Measurements from ENCODE around the gene UGT2B10.
"Not testable (repeated sequence)": the region's sequence is repeated elsewhere in the genome, so short reads cannot be mapped to it uniquely, and the experiment has no call there.

UGT2B10 gene

DNA sequence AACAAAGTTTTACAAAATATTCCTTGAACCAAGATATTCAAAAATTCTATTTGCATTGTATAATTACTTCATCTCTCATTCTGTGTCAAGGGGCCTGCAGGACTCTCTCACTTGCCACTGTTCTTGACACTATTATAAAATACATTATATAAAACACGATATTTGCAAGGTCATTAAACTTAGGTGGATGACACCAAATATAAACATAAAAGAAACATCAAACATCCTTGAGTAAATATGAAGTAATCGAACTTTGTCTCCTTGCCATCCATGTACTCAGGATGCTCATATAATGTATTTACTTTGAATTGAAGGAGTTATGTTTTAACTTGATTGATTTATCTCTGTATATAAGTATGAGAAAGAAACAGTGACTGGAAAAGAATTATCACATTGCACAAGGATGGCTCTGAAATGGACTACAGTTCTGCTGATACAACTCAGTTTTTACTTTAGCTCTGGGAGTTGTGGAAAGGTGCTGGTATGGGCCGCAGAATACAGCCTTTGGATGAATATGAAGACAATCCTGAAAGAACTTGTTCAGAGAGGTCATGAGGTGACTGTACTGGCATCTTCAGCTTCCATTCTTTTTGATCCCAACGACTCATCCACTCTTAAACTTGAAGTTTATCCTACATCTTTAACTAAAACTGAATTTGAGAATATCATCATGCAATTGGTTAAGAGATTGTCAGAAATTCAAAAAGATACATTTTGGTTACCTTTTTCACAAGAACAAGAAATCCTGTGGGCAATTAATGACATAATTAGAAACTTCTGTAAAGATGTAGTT, at the start of gene UGT2B10:
Gene UGT2B10 (plus strand): TSS at position 378 of the 793 bp plus-strand sequence. CDS start 26 bp downstream, at position 404.
- DNase-seq, result not testable (repeated sequence)

DNA sequence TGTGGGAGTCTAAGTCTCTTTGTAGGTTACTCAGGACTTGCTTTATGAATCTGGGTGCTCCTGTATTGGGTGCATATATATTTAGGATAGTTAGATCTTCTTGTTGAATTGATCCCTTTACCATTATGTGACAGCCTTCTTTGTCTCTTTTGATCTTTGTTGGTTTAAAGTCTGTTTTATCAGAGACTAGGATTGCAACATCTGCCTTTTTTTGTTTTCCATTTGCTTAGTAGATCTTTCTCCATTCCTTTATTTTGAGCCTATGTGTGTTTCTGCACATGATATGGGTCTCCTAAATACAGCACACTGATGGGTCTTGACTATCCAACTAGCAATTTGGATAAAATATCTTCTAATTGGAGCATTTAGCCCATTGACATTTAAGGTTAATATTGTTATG, 44.0 kb upstream of the UGT2B10 start:
- DNase-seq, result not testable (repeated sequence)

DNA sequence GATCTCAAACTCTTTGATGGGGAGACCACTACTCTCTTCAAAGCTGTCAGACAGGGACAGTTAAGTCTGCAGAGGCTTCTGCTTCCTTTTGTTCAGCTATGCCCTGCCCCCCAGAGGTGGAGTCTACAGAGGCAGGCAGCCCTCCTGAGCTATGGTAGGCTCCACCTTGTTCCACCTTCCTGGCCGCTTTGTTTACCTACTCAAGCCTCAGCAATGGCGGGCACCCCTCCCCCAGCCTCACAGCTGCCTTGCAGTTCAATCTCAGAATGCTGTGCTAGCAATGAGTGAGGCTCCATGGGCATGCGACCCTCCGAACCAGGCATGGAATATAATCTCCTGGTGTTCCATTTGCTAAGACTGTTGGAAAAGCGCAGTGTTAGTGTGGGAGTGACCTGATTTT, 42.1 kb upstream of the UGT2B10 start:
- no peak for DNase-seq

GRCh38 chr4:68780232-68780631, 35.6 kb upstream of the UGT2B10 start:
- DNase-seq, result no peak

GRCh38 chr4:68797048-68797447, 18.7 kb upstream of the UGT2B10 start:
- DNase-seq, result no peak

GRCh38 chr4:68797618-68798017, 18.2 kb upstream of the UGT2B10 start:
- DNase-seq, result no peak

DNA sequence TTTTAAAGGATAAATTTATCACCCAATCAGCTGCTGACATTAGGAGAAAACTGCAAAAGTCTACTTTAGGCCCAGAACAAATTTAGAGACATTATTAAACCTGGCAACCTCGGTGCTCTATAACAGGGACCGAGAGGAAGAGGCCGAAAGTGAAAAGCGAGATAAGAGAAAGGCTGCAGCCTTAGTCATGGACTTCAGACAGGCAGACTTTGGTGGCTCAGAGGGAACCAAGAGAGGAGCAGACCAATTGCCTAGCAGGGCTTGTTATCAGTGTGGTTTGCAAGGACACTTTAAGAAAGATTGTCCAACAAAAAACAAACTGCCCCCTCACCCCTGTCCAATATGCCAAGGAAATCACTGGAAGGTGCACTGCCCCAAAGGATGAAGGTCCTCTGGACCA, 12.8 kb upstream of the UGT2B10 start:
- DNase-seq, result no peak

- DNase-seq, result no peak
These were observed 7.7 kb upstream of the UGT2B10 start for GRCh38 chr4:68808060-68808459.

DNA sequence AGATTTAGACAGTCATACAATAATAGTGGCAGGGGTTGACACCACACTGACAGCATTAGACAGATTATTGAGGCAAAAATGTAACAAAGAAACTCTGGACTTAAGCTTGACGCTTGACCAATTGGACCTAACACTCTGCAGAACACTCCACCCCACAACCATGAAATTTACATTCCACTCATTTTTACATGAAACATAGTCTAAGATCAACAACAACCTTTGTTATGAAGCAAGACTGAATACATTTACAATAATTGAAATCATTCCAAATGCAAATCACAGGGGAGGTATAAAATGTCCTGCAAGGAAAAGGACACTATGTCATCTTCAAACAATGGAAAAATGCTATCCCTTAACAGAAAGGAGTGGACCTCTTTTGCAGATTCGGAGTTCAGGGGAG, 4.9 kb upstream of the UGT2B10 start:
- no peak for DNase-seq

DNA sequence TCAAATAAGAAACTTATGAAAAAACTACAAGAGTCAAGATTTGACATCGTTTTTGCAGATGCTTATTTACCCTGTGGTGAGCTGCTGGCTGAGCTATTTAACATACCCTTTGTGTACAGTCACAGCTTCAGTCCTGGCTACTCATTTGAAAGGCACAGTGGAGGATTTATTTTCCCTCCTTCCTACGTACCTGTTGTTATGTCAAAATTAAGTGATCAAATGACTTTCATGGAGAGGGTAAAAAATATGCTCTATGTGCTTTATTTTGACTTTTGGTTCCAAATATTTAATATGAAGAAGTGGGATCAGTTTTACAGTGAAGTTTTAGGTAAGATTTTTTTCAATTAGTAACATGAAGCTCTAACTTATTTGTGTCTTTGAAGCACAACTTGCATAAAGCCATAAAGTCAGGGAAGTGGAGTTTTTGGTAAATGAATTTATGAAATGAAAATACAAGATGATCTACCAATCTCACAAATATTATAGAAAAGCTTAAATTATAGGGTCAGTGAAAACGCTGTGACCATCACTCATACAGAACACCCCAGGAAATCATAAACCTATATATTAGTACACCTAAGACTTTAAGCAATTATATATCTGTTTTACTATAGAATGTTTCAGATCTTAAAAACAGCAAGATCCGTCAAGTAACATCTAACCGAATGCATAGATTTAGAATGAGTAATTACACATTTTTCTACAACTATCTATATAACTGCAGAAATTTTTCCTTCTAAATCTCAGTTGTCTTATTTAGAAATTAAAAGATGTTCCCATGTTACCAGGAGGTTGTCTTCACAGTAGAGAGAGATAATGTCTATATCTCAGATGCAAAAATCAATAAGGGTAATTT, 844 bp downstream of the UGT2B10 start:
- not testable (repeated sequence) for DNase-seq

- DNase-seq, result no peak
These were observed 1.6 kb downstream of the UGT2B10 start for GRCh38 chr4:68817386-68817785.

DNA sequence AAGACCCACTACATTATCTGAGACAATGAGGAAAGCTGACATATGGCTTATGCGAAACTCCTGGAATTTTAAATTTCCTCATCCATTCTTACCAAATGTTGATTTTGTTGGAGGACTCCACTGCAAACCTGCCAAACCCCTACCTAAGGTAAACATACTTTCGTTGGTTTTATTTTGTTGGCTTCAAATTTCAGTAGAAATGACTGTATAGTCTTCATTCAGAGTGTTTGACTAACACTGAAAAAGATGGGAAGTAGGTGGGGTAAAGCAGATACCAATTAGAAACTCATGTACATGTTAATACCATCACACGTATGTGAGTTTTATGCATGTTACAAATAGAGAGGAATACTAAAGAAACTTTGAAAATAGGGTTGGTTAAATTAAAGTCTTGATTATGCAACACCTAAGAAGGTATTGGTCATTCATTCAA, 2.3 kb downstream of the UGT2B10 start:
- not testable (repeated sequence) for DNase-seq

DNA sequence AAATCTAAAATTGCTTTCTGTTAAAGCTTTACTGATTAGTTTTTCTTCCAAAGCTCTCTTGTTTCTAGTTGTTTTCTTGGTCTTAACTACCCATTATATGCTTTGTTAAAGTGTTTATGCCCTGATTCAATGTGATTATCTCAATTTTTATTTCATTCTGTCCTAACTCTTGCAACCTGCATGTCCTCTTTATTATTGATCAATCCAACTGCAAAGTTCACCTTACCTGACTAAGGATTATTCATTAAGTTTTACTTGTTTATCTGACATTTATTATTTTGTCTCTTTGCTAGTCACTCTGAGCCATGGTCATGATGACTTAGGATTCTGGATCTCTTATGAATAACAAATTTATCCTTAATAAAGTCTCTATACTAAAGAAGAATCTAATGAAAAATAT, 15.8 kb downstream of the UGT2B10 start:
- DNase-seq, result no peak

DNA sequence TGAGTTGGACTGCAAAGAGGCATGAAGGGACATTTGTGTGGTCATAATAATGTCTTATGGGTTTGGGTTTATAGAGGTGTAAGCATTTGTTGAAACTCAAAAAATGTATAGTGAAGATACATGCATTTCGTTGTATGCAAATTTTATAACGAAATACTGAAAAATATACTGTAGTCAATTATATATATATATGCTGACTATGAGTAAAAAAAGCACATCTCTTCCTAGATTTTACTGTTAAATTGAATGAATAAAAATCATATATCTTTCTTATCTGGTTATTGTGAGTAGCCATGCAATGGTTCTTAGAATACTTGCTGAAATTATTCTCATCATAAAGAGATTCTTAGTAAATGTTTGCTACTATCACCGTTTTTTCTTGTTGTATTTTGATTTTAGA, 34.5 kb downstream of the UGT2B10 start:
- DNase-seq, result no peak

DNA sequence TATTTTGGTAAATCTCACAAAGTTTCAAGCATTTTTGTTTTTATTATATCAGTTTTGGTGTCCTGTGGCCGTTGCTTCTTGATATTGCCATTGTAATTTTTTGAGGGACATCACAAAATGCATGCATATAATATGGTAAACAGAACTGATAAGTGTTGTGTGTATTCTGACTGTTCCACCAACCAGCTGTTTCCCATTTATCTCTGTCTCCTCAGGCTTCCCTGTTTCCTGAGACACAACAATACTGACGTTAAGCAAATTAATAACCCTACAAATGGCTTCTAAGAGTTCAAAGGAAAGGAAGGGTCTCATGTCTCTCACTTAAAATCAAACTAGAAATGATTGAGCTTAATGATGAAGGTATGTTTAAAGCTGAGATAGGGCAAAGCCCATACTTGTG, 40.0 kb downstream of the UGT2B10 start:
- no peak for DNase-seq

GRCh38 chr4:68858039-68858438, 42.2 kb downstream of the UGT2B10 start:
- no peak for DNase-seq

GRCh38 chr4:68859655-68860054, 43.9 kb downstream of the UGT2B10 start:
- DNase-seq, result no peak

DNA sequence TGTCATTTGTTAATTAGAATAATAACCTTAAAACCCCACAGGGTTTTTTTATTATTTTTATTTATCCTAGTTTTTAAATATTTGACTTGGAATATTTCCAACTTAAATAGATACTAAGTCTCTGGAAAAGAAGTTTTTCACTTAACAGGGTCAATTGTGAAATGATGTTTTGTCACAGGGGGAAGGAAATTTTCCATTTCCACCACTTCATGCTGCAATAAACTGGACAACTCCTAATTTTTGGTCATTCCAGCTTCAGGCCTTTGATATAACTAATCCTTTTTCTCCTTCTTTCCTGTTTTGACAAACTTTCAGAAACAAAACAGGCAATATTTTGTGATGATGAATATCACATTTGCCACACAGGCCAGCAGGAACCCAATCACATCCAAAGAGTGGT, 45.3 kb downstream of the UGT2B10 start:
- DNase-seq, result no peak

DNA sequence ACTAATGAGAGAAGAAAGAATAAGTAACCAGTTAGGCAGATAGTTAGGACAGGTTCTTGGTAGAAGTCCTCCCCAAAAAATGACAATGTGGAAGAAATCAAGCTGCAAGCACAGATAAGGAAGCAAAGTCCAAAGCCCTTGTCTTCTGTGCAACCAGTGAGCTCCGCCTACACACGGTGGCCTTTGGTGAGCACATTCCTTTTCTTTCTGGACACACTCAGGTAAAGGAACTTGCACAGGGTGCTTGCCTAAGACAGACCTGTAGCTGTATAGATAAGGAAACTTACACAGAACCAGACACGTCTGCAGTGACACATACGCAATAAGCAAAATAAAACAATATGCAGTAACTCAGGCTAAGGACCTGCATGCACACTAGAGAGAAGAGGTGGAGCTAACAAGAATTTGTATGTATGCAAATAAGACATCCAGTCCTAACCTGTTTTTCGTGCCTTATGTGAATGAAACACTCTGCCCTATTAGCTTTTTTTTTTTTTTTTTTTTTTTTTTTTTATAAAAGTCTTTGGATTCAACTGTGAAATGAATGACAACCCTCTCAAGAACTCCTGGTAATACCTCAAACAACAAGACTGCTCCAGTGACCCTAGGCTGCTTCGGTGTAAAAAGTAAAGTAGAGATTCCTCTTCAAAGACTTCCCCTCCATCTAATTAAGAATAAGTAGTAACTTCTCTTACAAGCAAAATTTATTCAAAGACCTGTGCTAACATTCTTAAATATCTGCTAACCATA, 48.8 kb downstream of the UGT2B10 start:
- no peak for DNase-seq

DNA sequence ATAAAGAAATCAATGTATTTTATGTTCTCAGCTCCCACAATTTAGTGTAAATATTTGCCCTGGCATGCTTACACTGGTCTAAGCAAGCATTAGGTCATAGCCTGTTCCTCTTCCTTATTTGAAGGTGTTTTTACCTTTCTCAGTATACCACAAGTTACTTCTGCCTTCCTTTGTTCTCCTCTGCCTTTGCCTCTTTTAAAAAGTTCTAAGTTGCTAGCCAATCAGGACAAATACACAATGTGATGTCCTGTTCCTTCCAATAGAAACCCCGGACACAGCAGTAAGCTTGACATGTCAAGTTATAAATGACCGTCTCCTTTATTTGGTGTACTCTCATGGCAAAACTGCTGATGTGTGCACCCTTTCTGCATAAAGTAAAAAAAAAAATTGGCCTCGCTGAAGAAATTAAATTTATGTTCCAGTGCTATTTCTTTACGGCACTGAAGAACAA, 49.4 kb downstream of the UGT2B10 start:
- no peak for DNase-seq

GRCh38 chr4:68865760-68866159, 50.0 kb downstream of the UGT2B10 start:
- no peak for DNase-seq

- no peak for DNase-seq
These were observed 53.5 kb downstream of the UGT2B10 start for GRCh38 chr4:68869274-68869773.
